ENCODE results near the gene ZBTB18. TPM values are rescaled to one million over a fixed set of nuclear protein-coding genes. Genes with fewer than 3 reads are reported as not detected.
A peak's percentile ranks its signal among the peaks of the same experiment; 100 is the strongest.

The ZBTB18 gene
- total RNA-seq, 1 donor from 2014 or later: 29.9 TPM

DNA sequence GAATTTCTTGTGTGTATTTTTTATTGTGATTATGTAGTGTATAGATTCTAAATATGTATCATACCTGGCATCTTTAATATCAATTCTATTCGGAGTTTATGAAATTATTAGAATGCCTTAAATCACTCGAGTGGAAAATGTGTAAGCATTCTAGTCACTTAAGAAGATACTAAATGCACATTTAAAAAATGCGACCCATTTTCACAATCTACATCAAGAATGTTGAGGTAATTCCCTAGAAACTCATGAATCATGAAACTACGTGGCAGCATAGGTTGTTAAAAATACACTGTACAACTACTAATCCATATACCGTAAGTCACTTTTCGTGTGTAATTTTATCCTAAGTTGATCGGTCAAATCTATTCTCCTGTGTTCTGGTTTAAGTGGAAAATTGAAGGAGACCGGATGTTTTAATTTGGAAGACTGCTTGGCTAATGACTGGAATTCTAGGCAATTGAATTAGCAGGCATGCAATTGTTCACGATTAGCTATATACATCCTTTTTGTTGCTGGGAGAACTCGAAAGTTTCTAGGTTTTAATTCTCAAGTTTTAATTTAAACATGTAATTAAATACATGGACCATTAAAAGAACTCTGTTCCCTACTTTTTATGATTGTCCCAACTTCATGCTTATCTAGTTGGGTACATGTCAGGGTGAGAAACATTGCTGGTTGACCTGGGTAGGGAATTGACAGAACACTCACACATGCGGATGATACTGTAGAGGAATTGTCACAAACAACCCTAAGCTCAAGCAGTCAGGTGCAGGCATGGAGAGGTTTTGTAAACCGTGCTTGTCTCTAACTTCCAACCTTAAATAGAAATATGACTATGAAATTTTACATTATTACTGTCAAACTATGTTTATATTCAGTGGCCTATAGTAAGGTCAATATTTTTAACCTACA lies 6.6 kb downstream of the ZBTB18 start:
- intact Hi-C loops (cut with micrococcal nuclease): no loop called here
- DNase-seq: no peak
- Histone ChIP-seq H3K27me3 (ENCODE audit: low read depth) (no peaks in the 10 kb centered on the region), H3K27ac (replicated peaks) (peak overlapping the region; percentile 51), H3K4me1 (peaks cover 27% of the 10 kb centered on the region), H3K36me3 (peaks cover 17% of the 10 kb centered on the region), H3K9me3 (replicated peaks) (no peaks in the 10 kb centered on the region), H3K4me3 (no peak overlapping the region)
- TF ChIP-seq, protein P1, sequence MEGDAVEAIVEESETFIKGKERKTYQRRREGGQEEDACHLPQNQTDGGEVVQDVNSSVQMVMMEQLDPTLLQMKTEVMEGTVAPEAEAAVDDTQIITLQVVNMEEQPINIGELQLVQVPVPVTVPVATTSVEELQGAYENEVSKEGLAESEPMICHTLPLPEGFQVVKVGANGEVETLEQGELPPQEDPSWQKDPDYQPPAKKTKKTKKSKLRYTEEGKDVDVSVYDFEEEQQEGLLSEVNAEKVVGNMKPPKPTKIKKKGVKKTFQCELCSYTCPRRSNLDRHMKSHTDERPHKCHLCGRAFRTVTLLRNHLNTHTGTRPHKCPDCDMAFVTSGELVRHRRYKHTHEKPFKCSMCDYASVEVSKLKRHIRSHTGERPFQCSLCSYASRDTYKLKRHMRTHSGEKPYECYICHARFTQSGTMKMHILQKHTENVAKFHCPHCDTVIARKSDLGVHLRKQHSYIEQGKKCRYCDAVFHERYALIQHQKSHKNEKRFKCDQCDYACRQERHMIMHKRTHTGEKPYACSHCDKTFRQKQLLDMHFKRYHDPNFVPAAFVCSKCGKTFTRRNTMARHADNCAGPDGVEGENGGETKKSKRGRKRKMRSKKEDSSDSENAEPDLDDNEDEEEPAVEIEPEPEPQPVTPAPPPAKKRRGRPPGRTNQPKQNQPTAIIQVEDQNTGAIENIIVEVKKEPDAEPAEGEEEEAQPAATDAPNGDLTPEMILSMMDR (IDR thresholded peaks at IDR 0.05; ENCODE audit: borderline replicate concordance): no peak

DNA sequence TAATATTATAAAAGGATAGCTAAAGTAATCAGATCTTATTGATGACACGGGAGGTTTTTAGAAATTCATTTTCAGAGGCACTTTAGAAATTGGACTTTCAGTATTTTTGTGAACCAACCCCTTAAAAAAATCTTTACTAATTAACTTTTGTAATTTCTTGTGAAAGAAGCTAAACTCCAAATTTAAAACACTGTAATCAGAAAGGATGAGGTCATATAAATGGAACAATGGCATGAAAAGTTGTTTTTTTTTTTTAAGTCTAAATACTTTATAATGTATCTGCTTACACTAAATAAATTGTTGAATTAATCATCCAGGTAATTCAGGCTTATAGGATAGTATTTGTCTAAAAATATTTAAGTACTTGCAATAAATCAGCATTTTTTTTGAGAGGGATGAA lies 9.0 kb downstream of the ZBTB18 start:
- no peaks in the 10 kb centered on the region for H3K27me3 ChIP-seq (ENCODE audit: low read depth)
- intact Hi-C loops (cut with micrococcal nuclease): no loop called here
- H3K4me1 ChIP-seq: peaks cover 18% of the 10 kb centered on the region
- no peak overlapping the region for H3K27ac ChIP-seq (replicated peaks)
- H3K4me3 ChIP-seq: peak overlapping the region; percentile 1
- TF ChIP-seq, protein P1 (IDR thresholded peaks at IDR 0.05; ENCODE audit: borderline replicate concordance): no peak
- no peak for DNase-seq
- peaks cover 6% of the 10 kb centered on the region for H3K36me3 ChIP-seq
- H3K9me3 ChIP-seq (replicated peaks): no peaks in the 10 kb centered on the region

DNA sequence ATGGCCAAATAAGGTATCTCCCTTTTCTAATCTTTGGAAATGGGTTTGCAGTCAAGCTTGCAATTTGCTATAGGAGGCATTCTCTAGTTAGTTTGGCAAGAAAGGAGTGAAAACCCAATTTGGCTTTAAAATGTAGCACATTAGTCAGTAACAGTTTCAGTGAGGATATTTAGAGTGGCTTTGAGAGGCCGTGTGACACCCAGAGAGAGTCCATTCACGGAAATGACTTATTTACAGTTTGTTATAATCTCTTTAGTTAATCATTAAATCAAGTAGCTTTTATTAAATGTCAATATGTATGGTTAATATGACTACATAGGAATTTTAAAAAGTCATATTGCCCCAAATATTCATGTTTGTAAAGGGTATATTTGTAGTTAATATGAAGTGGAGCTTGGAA lies 9.6 kb downstream of the ZBTB18 start:
- no peak overlapping the region for H3K4me3 ChIP-seq
- intact Hi-C loops (cut with micrococcal nuclease): no loop called here

DNA sequence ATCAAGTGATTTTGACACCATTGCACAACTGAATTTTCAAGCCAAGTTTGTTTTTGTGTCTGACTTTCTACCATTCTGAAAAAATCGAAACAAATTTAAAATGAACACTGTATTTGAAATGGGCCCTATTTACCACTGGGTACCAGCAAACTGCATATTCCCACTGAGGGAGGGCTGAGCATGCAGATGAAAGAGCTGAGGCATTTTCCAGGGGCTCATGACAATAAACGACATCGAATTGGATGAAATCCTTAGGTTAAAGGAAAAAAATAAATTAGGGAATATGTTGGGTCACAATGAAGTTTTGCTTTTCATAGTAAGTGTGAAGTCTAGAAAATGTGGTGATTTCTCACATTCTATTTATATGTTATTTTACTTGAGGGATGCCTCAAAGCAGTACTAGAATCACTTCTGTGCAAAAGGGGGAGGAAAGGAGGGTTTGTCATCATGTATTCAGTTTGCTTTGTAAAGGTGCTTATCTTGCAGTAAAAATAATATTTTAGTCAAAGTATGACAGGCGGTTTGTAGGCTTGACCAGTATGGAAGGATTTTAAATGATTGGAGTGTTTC lies 11.2 kb downstream of the ZBTB18 start:
- no peaks in the 10 kb centered on the region for H3K36me3 ChIP-seq
- peaks cover under 1% of the 10 kb centered on the region for H3K4me1 ChIP-seq
- no peak overlapping the region for H3K27ac ChIP-seq (replicated peaks)
- TF ChIP-seq, protein P1 (IDR thresholded peaks at IDR 0.05; ENCODE audit: borderline replicate concordance): no peak
- no peak overlapping the region for H3K4me3 ChIP-seq
- DNase-seq: no peak
- intact Hi-C loops (cut with micrococcal nuclease): no loop called here
- H3K27me3 ChIP-seq (ENCODE audit: low read depth): peaks cover 6% of the 10 kb centered on the region
- H3K9me3 ChIP-seq (replicated peaks): no peaks in the 10 kb centered on the region

More for the DNA sequence above, 9.6 kb downstream of the ZBTB18 start:
- H3K4me1 ChIP-seq: peaks cover 16% of the 10 kb centered on the region
- DNase-seq: no peak
- TF ChIP-seq, protein P1 (IDR thresholded peaks at IDR 0.05; ENCODE audit: borderline replicate concordance): no peak
- H3K27ac ChIP-seq (replicated peaks): no peak overlapping the region
- H3K36me3 ChIP-seq: peaks cover 2% of the 10 kb centered on the region
- no peaks in the 10 kb centered on the region for H3K9me3 ChIP-seq (replicated peaks)
- no peaks in the 10 kb centered on the region for H3K27me3 ChIP-seq (ENCODE audit: low read depth)

DNA sequence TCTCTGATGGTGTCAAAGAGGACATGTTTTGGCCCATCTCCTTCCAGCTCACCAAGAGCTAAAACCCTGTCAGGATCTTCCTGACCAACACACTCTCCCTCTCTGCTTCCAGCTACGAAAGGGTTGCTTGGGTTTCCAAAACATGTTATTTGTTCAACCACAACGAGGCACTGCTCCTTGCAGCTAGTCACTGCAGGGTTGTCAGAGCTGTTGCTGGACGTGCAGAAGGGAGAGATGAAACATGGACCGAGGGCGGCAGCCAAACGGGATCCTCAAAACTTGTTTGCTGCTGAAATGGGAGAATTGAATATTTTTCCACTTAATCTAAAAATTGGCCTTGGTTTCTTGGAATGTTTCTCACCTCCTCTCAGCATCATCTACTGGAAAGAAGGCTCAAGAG lies 12.4 kb downstream of the ZBTB18 start:
- Histone ChIP-seq H3K36me3 (no peaks in the 10 kb centered on the region), H3K27ac (replicated peaks) (no peak overlapping the region), H3K9me3 (replicated peaks) (no peaks in the 10 kb centered on the region), H3K4me1 (no peaks in the 10 kb centered on the region), H3K27me3 (ENCODE audit: low read depth) (peaks cover 12% of the 10 kb centered on the region), H3K4me3 (no peak overlapping the region)
- intact Hi-C loops (cut with micrococcal nuclease): no loop called here
- TF ChIP-seq, protein P1 (IDR thresholded peaks at IDR 0.05; ENCODE audit: borderline replicate concordance): no peak
- DNase-seq: no peak

Measured in left ventricle myocardium inferior (tissue), 1 donor.